Measurements from ENCODE around the gene KISS1. TPM values are rescaled to one million over a fixed set of nuclear protein-coding genes. Genes with fewer than 3 reads are reported as not detected.
A peak's percentile ranks its signal among the peaks of the same experiment; 100 is the strongest.

Gene KISS1
- total RNA-seq, 1 donor from 2014 or later: not detected

DNA sequence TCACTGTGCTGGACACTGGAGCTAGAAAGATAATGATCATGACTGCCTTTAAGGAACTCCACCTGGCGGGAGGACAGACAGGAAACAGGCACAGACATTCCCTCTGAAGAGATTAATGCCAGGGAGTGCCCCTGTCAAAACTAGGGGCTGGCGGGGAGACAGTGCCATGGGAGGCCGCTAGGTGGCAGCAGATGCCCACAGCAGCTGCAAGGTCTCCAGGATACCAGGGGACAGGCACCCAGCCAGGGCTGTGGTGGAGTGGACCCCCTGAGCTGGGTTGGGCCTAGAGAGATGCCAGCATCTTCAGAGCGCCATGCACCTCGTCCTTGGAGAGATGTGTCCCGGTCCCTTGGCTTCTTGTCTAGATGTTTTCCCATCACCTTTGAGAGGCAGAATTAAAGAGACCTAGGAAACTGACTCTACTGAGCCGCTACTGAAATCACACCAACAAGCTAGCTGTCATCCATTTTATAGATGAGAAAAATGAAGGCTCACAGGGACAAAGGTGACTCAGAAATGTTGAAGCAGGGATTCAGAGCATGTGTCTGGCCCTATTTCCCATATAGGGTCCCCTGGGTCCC is 33.7 kb downstream of the KISS1 start:
- peaks cover 20% of the 10 kb centered on the region for H3K27me3 Mint-ChIP-seq
- ChIA-PET CTCF (interaction anchor here (1.1 to 6.0 kb wide), 16 partner anchors 9 to 645 kb away, joined by 3 to 36 read pairs (median 5); partner anchors contain the start of gene PLEKHA6), POLR2A (interaction anchor here (0.6 kb wide), 1 partner anchor 344 kb away, joined by 3 read pairs; no protein-coding TSS in a partner anchor)
- intact Hi-C loops (cut with micrococcal nuclease): loop anchor here (1.0 to 2.0 kb wide), 5 partner anchors 45 to 645 kb away; no protein-coding TSS in a partner anchor
- H3K4me1 Mint-ChIP-seq: no peaks in the 10 kb centered on the region
- DNase-seq: peak; percentile 71
- no peak overlapping the region for H3K27ac Mint-ChIP-seq
- TF ChIP-seq, protein P1, sequence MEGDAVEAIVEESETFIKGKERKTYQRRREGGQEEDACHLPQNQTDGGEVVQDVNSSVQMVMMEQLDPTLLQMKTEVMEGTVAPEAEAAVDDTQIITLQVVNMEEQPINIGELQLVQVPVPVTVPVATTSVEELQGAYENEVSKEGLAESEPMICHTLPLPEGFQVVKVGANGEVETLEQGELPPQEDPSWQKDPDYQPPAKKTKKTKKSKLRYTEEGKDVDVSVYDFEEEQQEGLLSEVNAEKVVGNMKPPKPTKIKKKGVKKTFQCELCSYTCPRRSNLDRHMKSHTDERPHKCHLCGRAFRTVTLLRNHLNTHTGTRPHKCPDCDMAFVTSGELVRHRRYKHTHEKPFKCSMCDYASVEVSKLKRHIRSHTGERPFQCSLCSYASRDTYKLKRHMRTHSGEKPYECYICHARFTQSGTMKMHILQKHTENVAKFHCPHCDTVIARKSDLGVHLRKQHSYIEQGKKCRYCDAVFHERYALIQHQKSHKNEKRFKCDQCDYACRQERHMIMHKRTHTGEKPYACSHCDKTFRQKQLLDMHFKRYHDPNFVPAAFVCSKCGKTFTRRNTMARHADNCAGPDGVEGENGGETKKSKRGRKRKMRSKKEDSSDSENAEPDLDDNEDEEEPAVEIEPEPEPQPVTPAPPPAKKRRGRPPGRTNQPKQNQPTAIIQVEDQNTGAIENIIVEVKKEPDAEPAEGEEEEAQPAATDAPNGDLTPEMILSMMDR (IDR thresholded peaks at IDR 0.05): peak; percentile 60
- no peak overlapping the region for H3K4me3 Mint-ChIP-seq
- ATAC-seq (ENCODE audit: low read depth): peak; percentile 98
- no peaks in the 10 kb centered on the region for H3K36me3 Mint-ChIP-seq (ENCODE audit: low read depth)
- H3K9me3 Mint-ChIP-seq: peaks cover 3% of the 10 kb centered on the region

DNA sequence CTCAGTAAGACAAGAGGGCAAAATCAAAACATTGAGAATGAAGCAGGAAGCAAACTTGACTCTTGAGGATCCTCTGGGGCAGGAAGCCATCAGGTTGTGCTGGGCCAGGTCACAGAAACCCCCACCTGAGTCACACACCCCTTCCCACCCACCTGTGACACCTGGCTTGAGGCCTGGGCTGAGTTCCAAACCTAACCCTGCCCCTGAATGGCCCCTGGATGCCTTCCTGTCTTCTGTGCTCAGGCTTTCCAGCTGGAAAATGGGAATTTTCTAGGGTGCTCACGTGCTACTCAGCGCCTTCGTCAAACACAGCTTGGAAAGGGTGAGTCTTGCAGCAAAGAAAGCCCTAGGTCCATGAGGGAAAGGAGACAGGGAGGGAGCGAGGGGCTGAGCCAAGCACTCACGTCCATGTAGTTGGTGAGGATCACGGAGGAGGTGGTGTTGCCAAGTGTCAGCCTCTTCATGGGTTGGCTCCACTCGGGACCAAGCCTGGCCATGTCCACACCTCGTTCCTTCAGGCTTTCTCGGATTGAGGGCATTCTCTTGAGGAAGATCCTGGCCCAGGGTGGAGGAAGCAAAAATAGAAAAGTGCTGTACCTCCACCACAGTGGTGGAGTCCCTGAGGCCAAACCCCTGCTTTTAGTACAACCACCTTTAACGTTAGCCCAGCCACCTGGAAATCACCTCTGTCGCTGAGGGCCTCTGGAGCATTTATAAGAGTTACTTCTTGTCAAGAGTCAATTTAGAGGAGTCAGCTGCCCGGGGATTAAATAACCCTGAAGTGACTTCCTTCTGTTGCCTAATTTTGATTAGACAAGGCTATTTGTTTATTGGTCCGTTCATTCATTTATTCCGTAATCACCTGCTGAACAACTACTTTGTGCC is 34.4 kb downstream of the KISS1 start:
- Mint-ChIP-seq H3K9me3 (no peaks in the 10 kb centered on the region), H3K4me3 (no peak overlapping the region), H3K36me3 (ENCODE audit: low read depth) (no peaks in the 10 kb centered on the region), H3K27me3 (peaks cover 18% of the 10 kb centered on the region), H3K4me1 (no peaks in the 10 kb centered on the region), H3K27ac (no peak overlapping the region)
- ATAC-seq (ENCODE audit: low read depth) (no peak), DNase-seq (no peak)
- CTCF ChIA-PET: interaction anchor here (0.7 to 6.0 kb wide), 16 partner anchors 8 to 645 kb away, joined by 3 to 36 read pairs (median 5); partner anchors contain the start of gene PLEKHA6
- TF ChIP-seq, protein P1 (IDR thresholded peaks at IDR 0.05): no peak
- intact Hi-C loops (cut with micrococcal nuclease): loop anchor here (1.0 to 2.0 kb wide), 5 partner anchors 45 to 645 kb away; no protein-coding TSS in a partner anchor
- POLR2A ChIA-PET: no interaction called here

DNA sequence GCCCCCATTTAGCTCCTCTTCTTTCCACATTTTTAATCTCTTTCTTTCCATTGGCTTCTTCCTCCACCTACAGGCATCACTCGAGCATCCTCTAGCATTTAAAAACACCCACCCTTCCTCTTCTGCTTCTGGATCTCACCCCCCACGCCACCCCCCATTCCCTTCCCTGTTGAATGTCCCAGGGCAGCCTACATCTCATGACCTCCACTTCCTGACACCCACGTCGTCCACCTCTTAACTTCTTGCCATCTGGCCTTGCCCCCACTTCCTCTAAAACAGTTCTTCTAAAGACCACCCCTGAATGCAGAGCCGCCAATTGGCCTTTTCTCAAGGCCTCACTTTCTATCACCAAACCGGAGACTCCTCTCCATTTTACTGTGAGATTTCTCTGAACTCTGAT is 38.3 kb downstream of the KISS1 start:
- Mint-ChIP-seq H3K36me3 (ENCODE audit: low read depth) (no peaks in the 10 kb centered on the region), H3K4me3 (no peak overlapping the region), H3K27me3 (peaks cover 39% of the 10 kb centered on the region), H3K4me1 (no peaks in the 10 kb centered on the region), H3K9me3 (no peaks in the 10 kb centered on the region), H3K27ac (no peak overlapping the region)
- ChIA-PET POLR2A (no interaction called here), CTCF (no interaction called here)
- intact Hi-C loops (cut with micrococcal nuclease): no loop called here
- no peak for DNase-seq
- ATAC-seq (ENCODE audit: low read depth): no peak
- TF ChIP-seq, protein P1 (IDR thresholded peaks at IDR 0.05): no peak

DNA sequence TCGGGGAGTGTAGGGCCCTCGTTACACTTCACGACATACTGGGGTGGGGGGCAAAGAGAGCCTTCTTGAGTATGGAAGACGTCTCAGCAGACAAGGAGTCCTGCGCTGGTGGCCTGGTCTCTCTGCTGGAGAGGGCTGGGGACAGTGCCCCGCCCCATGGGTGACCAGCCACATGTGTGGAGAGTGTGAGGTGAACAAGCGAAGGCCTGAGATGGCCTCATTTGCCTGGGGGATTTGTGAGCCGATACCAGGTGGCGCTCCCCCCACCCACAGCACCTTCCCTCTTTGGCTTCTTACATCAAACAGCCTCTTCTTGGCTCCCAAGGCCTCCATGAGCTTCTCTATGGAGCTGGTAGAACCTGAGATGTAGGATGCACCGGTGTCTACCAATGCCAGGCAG is 40.4 kb downstream of the KISS1 start:
- no peak for ATAC-seq (ENCODE audit: low read depth)
- no peaks in the 10 kb centered on the region for H3K9me3 Mint-ChIP-seq

More for the DNA sequence above, 40.4 kb downstream of the KISS1 start:
- intact Hi-C loops (cut with micrococcal nuclease): no loop called here
- H3K27ac Mint-ChIP-seq: no peak overlapping the region
- H3K27me3 Mint-ChIP-seq: peaks cover 31% of the 10 kb centered on the region
- TF ChIP-seq, protein P1 (IDR thresholded peaks at IDR 0.05): no peak
- peaks cover under 1% of the 10 kb centered on the region for H3K4me1 Mint-ChIP-seq
- DNase-seq: no peak
- no peak overlapping the region for H3K4me3 Mint-ChIP-seq
- H3K36me3 Mint-ChIP-seq (ENCODE audit: low read depth): no peaks in the 10 kb centered on the region
- CTCF ChIA-PET: no interaction called here
- POLR2A ChIA-PET: no interaction called here

All from activated B cell treated with CpG ODN at 0.5 μM for 24 hours (primary cell).